IgD-negative memory B cell (primary cell): ENCODE measurements around the gene ICE1. TPM values are rescaled to one million over a fixed set of nuclear protein-coding genes. Genes with fewer than 3 reads are reported as not detected.

Experiments used
- H3K27ac Mint-ChIP-seq, 3 donors: one replicate each; pipeline ENCODE4 v1.8.0; 2020 to 2022; ENCODE audit warnings: mild to moderate bottlenecking in 3 of 3, mixed read lengths in 3 of 3, moderate library complexity in 1 of 3
- H3K27me3 Mint-ChIP-seq: one replicate; pipeline ENCODE4 v1.8.0; 2021; ENCODE audit warnings: mixed read lengths
- H3K36me3 Mint-ChIP-seq: one replicate; pipeline ENCODE4 v1.8.0; 2020; ENCODE audit warnings: mild to moderate bottlenecking, mixed read lengths
- H3K4me1 Mint-ChIP-seq, 3 donors: one replicate each; pipeline ENCODE4 v1.8.0; 2020 to 2022; ENCODE audit warnings: mixed read lengths in 3 of 3, mild to moderate bottlenecking in 1 of 3
- H3K4me3 Mint-ChIP-seq, 4 donors: one replicate each; pipeline ENCODE4 v1.8.0; 2020 to 2022; ENCODE audit warnings: mild to moderate bottlenecking in 4 of 4, mixed read lengths in 4 of 4, moderate library complexity in 3 of 4
- H3K9me3 Mint-ChIP-seq, 3 donors: one replicate each; pipeline ENCODE4 v1.8.0; 2020 to 2021; ENCODE audit warnings: mixed read lengths in 3 of 3, mild to moderate bottlenecking in 1 of 3
- polyA plus RNA-seq: library from polyadenylated mRNA; unstranded; fragments of 300-500 nt; fragmentation: Illumina TruSeq; gene quantifications from one replicate; pipeline ENCODE4 v1.2.3, GENCODE V29; 2021

The ICE1 gene
- polyA plus RNA-seq, 1 donor from 2014 or later: 20.9 TPM

- peak overlapping the region in 1 of 3 donors; percentile 80 for H3K27ac Mint-ChIP-seq
- H3K27me3 Mint-ChIP-seq: no peaks in the 10 kb centered on the region
- peak overlapping the region in 1 of 4 donors; percentile 34 for H3K4me3 Mint-ChIP-seq
- H3K36me3 Mint-ChIP-seq: no peaks in the 10 kb centered on the region
- H3K9me3 Mint-ChIP-seq: peaks cover 0 to 2% (median 0%) of the 10 kb centered on the region in 3 donors
- H3K4me1 Mint-ChIP-seq: peaks cover 12 to 22% (median 15%) of the 10 kb centered on the region in 3 donors
These were observed 3.7 kb upstream of the ICE1 start for GRCh38 chr5:5418764-5419163.

GRCh38 chr5:5419291-5420210 lies 2.9 kb upstream of the ICE1 start:
- Mint-ChIP-seq H3K9me3 (no peaks in the 10 kb centered on the region), H3K27me3 (no peaks in the 10 kb centered on the region), H3K27ac (peak overlapping the region in 1 of 3 donors; percentile 80), H3K4me3 (peak overlapping the region in 3 of 4 donors; percentile 34 to 81 (median 46)), H3K4me1 (peaks cover 12 to 22% (median 15%) of the 10 kb centered on the region in 3 donors), H3K36me3 (no peaks in the 10 kb centered on the region)

GRCh38 chr5:5420251-5420650 lies 2.2 kb upstream of the ICE1 start:
- no peaks in the 10 kb centered on the region for H3K36me3 Mint-ChIP-seq
- H3K9me3 Mint-ChIP-seq: no peaks in the 10 kb centered on the region
- H3K4me1 Mint-ChIP-seq: peaks cover 12 to 22% (median 15%) of the 10 kb centered on the region in 3 donors
- H3K27me3 Mint-ChIP-seq: no peaks in the 10 kb centered on the region
- H3K27ac Mint-ChIP-seq: peak overlapping the region in 2 of 3 donors; percentile 31 to 98
- H3K4me3 Mint-ChIP-seq: no peak overlapping the region

GRCh38 chr5:5421149-5421960 lies 1.1 kb upstream of the ICE1 start:
- H3K9me3 Mint-ChIP-seq: no peaks in the 10 kb centered on the region
- peak overlapping the region; percentile 98 to 99 (median 99) for H3K27ac Mint-ChIP-seq
- H3K4me1 Mint-ChIP-seq: peaks cover 12 to 22% (median 15%) of the 10 kb centered on the region in 3 donors
- no peaks in the 10 kb centered on the region for H3K27me3 Mint-ChIP-seq
- no peaks in the 10 kb centered on the region for H3K36me3 Mint-ChIP-seq
- H3K4me3 Mint-ChIP-seq: peak overlapping the region in 1 of 4 donors; percentile 96

GRCh38 chr5:5422819-5423515 lies 490 bp downstream of the ICE1 start:
- Mint-ChIP-seq H3K27me3 (no peaks in the 10 kb centered on the region), H3K4me1 (peaks cover 18 to 27% (median 20%) of the 10 kb centered on the region in 3 donors), H3K36me3 (peaks cover 2% of the 10 kb centered on the region), H3K9me3 (no peaks in the 10 kb centered on the region), H3K27ac (peak overlapping the region in 2 of 3 donors; percentile 98 to 99), H3K4me3 (peak overlapping the region in 1 of 4 donors; percentile 96)

GRCh38 chr5:5423586-5423985 lies 1.1 kb downstream of the ICE1 start:
- Mint-ChIP-seq H3K27me3 (no peaks in the 10 kb centered on the region), H3K9me3 (no peaks in the 10 kb centered on the region), H3K4me1 (peaks cover 20 to 29% (median 20%) of the 10 kb centered on the region in 3 donors), H3K36me3 (peaks cover 2% of the 10 kb centered on the region), H3K27ac (no peak overlapping the region), H3K4me3 (no peak overlapping the region)

GRCh38 chr5:5424736-5425135 lies 2.3 kb downstream of the ICE1 start:
- Mint-ChIP-seq H3K4me3 (no peak overlapping the region), H3K9me3 (no peaks in the 10 kb centered on the region), H3K4me1 (peaks cover 20 to 29% (median 26%) of the 10 kb centered on the region in 3 donors), H3K27me3 (no peaks in the 10 kb centered on the region), H3K27ac (no peak overlapping the region), H3K36me3 (peaks cover 2% of the 10 kb centered on the region)

GRCh38 chr5:5430136-5430535 lies 7.7 kb downstream of the ICE1 start:
- no peaks in the 10 kb centered on the region for H3K9me3 Mint-ChIP-seq
- H3K27me3 Mint-ChIP-seq: no peaks in the 10 kb centered on the region
- H3K27ac Mint-ChIP-seq: peak overlapping the region in 2 of 3 donors; percentile 44 to 52
- H3K4me3 Mint-ChIP-seq: no peak overlapping the region
- peaks cover 2% of the 10 kb centered on the region for H3K36me3 Mint-ChIP-seq
- peaks cover 18 to 43% (median 37%) of the 10 kb centered on the region in 3 donors for H3K4me1 Mint-ChIP-seq

GRCh38 chr5:5432020-5432707 lies 9.7 kb downstream of the ICE1 start:
- Mint-ChIP-seq H3K9me3 (no peaks in the 10 kb centered on the region), H3K27ac (peak overlapping the region; percentile 44 to 67 (median 50)), H3K27me3 (no peaks in the 10 kb centered on the region), H3K4me1 (peaks cover 17 to 45% (median 37%) of the 10 kb centered on the region in 3 donors), H3K4me3 (no peak overlapping the region), H3K36me3 (peaks cover 2% of the 10 kb centered on the region)

GRCh38 chr5:5436203-5436760 lies 13.8 kb downstream of the ICE1 start:
- Mint-ChIP-seq H3K27me3 (no peaks in the 10 kb centered on the region), H3K9me3 (no peaks in the 10 kb centered on the region), H3K4me3 (no peak overlapping the region), H3K36me3 (peaks cover 6% of the 10 kb centered on the region), H3K27ac (no peak overlapping the region), H3K4me1 (peaks cover 10 to 20% (median 10%) of the 10 kb centered on the region in 3 donors)

GRCh38 chr5:5437227-5438172 lies 15.0 kb downstream of the ICE1 start:
- Mint-ChIP-seq H3K4me3 (no peak overlapping the region), H3K27me3 (no peaks in the 10 kb centered on the region), H3K36me3 (peaks cover 12% of the 10 kb centered on the region), H3K4me1 (peaks cover 8 to 11% (median 10%) of the 10 kb centered on the region in 3 donors), H3K27ac (no peak overlapping the region), H3K9me3 (no peaks in the 10 kb centered on the region)

GRCh38 chr5:5451863-5452262 lies 29.4 kb downstream of the ICE1 start:
- no peak overlapping the region for H3K4me3 Mint-ChIP-seq
- H3K4me1 Mint-ChIP-seq: no peaks in the 10 kb centered on the region
- peaks cover 2% of the 10 kb centered on the region for H3K36me3 Mint-ChIP-seq
- H3K9me3 Mint-ChIP-seq: no peaks in the 10 kb centered on the region
- H3K27me3 Mint-ChIP-seq: no peaks in the 10 kb centered on the region
- no peak overlapping the region for H3K27ac Mint-ChIP-seq

GRCh38 chr5:5453131-5453530 lies 30.7 kb downstream of the ICE1 start:
- Mint-ChIP-seq H3K4me3 (no peak overlapping the region), H3K27me3 (no peaks in the 10 kb centered on the region), H3K36me3 (peaks cover 5% of the 10 kb centered on the region), H3K9me3 (no peaks in the 10 kb centered on the region), H3K27ac (no peak overlapping the region), H3K4me1 (no peaks in the 10 kb centered on the region)
